OCI-LY7 (cell line): ENCODE measurements around the gene ABCD1. TPM values are rescaled to one million over a fixed set of nuclear protein-coding genes. Genes with fewer than 3 reads are reported as not detected.

Experiments used
- BruUV-seq: library from RNA; stranded (reverse); fragments of 400-500 nt; replicated peaks from 2 replicates; lab custom pipeline; 2021; lab: Mats Ljungman, UMichigan
- CTCF ChIA-PET: fragments of 300-600 bp; sonication (Branson Sonifier 250); formaldehyde crosslinking; loops from one replicate; lab custom pipeline; 2022; ENCODE audit warnings: antibody characterized with exemption; ENCODE audit not compliant: unreplicated experiment; lab: Charles Lee
- POLR2A ChIA-PET: fragments of 300-600 bp; sonication (Branson Sonifier 250); formaldehyde crosslinking; loops from one replicate; lab custom pipeline; 2022; ENCODE audit warnings: antibody characterized with exemption; lab: Charles Lee
- DNase-seq: peaks from one replicate; pipeline ENCODE4 v3.0.0-alpha.2; 2015; ENCODE audit warnings: low spot score
- H2AFZ ChIP-seq: fragments of 200-600 bp; sonication (generic), shearing (Covaris generic); 2 replicates; pipeline ENCODE4 v1.6.1; 2014; ENCODE audit warnings: mild to moderate bottlenecking, antibody characterized with exemption, low read length, moderate library complexity
- H3K27ac ChIP-seq: fragments of 200-600 bp; sonication (generic); 2 replicates; pipeline ENCODE4 v1.5.1; 2014; ENCODE audit warnings: mixed run types, low read depth, mild to moderate bottlenecking, moderate library complexity, low read length, inconsistent platforms; ENCODE audit not compliant: poor library complexity, severe bottlenecking
- H3K36me3 ChIP-seq: fragments of 200-600 bp; sonication (generic); 2 replicates; pipeline ENCODE4 v1.6.1; 2014; ENCODE audit warnings: mild to moderate bottlenecking, antibody characterized with exemption, low read length, moderate library complexity, mixed read lengths; ENCODE audit not compliant: insufficient read depth
- H3K4me1 ChIP-seq: fragments of 200-600 bp; sonication (generic); 2 replicates; pipeline ENCODE4 v1.5.1; 2014; ENCODE audit warnings: mild to moderate bottlenecking, low read length; ENCODE audit not compliant: insufficient read depth, poor library complexity, severe bottlenecking
- H3K4me2 ChIP-seq: fragments of 200-600 bp; sonication (generic); 2 replicates; pipeline ENCODE4 v1.6.1; 2014; ENCODE audit warnings: mild to moderate bottlenecking, low read length
- H3K4me3 ChIP-seq: fragments of 200-600 bp; sonication (generic); 2 replicates; pipeline ENCODE4 v1.5.1; 2014; ENCODE audit warnings: mild to moderate bottlenecking, low read depth, low read length; ENCODE audit not compliant: poor library complexity, severe bottlenecking
- H3K79me2 ChIP-seq: fragments of 200-600 bp; sonication (generic); 2 replicates; pipeline ENCODE4 v1.6.1; 2016; ENCODE audit warnings: low read depth, mild to moderate bottlenecking, low read length, moderate library complexity, mixed read lengths; ENCODE audit not compliant: insufficient read depth
- H3K9me2 ChIP-seq: fragments of 200-600 bp; sonication (generic); 2 replicates; pipeline ENCODE4 v1.6.1; 2016; ENCODE audit warnings: mild to moderate bottlenecking, low read length, mixed read lengths; ENCODE audit not compliant: insufficient read depth
- H3K9me3 ChIP-seq: fragments of 200-600 bp; sonication (generic); 2 replicates; pipeline ENCODE4 v1.6.1; 2014; ENCODE audit warnings: mild to moderate bottlenecking, mixed run types, low read length, mixed read lengths
- H4K20me1 ChIP-seq: fragments of 200-600 bp; sonication (generic); 2 replicates; pipeline ENCODE4 v1.6.1; 2014; ENCODE audit warnings: mild to moderate bottlenecking, antibody characterized with exemption, low read length, moderate library complexity, mixed read lengths; ENCODE audit not compliant: insufficient read depth
- EZH2phosphoT487 ChIP-seq: fragments of 200-600 bp; sonication (generic); IDR thresholded peaks from 2 replicates; pipeline ENCODE4 v1.6.1; 2018; ENCODE audit warnings: low read depth, borderline replicate concordance, mild to moderate bottlenecking, mixed run types, antibody characterized with exemption, low read length, moderate library complexity, mixed read lengths
- intact Hi-C: fragments of 100-400 bp; cut with micrococcal nuclease; formaldehyde crosslinking; loops from one replicate; pipeline ENCODE4 v1.10.0; 2022; ENCODE audit not compliant: unreplicated experiment
- total RNA-seq, 2 experiments: library from RNA; depleted of rRNA in 1 of 2; stranded (reverse); fragments of >200 nt in 1 of 2; shearing (Covaris generic) in 1 of 2; gene quantifications; 2 replicates each; pipeline ENCODE4 v1.2.3, GENCODE V29; 2014 to 2022
- TF ChIP-seq, protein P1 (sequence below): fragments of 200-600 bp; sonication (generic); conservative IDR thresholded peaks from 2 replicates; pipeline ENCODE4 v1.5.1; 2014; ENCODE audit warnings: mild to moderate bottlenecking, antibody characterized with exemption, low read length, moderate library complexity, mixed read lengths

ABCD1 gene
- total RNA-seq, 2 experiments from 2014 or later: 6.9 to 8.8 TPM

DNA sequence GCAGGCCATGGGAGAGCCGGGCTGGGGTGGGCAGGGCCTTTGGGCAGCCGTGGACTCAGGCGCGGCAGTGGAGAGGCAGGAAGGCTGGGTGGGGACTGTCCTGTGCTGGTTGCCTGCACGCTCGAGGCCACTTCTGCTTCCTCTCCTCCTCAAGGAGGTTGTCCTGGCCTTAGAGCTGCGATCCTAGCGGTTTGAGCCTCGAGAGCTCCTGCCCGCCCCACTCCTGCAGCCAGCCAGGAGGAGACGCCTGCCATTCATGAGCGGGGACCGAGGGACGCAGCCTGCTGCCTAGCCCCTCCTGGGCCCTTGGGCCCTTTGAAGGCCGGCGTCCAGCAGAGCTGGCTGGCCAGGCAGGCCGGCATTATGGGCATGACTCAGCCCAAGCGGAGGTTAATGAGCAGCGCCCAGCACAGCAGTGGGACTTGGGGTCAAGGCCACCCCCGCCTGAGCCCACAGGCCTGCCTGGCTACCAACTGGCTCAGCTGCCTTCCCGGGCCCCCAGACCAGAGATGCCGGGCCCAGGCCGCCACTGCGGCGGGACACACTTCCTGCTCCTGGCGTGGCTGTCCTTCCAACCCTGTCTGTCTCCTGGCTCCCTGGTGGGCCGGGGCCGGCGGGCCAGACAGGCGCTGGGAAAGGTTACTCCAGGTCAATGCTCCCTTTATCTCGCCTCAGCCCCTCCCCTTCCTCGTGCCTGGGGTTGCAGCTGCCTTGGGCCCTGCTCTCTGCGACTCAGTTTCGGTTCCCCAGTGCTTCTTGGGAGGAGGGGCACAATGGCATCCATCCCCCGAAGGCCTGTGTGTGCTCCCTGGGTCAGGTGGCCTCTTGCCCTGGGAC, 1.8 kb downstream of the ABCD1 start:
- Histone ChIP-seq H3K9me2 (no peaks in the 10 kb centered on the region), H3K9me3 (no peaks in the 10 kb centered on the region), H3K4me1 (peaks cover 50% of the 10 kb centered on the region), H3K4me2 (peak overlapping the region; percentile 74), H3K79me2 (peaks cover 22% of the 10 kb centered on the region; the same call in 1 of the 2 replicates), H3K27ac (peak overlapping the region; percentile 73), H3K36me3 (peaks cover 13% of the 10 kb centered on the region), H2AFZ (no peak overlapping the region; the same call in 1 of the 2 replicates), H3K4me3 (peak overlapping the region; percentile 54), H4K20me1 (no peaks in the 10 kb centered on the region)
- TF ChIP-seq EZH2phosphoT487: no peak
- TF ChIP-seq, protein P1, sequence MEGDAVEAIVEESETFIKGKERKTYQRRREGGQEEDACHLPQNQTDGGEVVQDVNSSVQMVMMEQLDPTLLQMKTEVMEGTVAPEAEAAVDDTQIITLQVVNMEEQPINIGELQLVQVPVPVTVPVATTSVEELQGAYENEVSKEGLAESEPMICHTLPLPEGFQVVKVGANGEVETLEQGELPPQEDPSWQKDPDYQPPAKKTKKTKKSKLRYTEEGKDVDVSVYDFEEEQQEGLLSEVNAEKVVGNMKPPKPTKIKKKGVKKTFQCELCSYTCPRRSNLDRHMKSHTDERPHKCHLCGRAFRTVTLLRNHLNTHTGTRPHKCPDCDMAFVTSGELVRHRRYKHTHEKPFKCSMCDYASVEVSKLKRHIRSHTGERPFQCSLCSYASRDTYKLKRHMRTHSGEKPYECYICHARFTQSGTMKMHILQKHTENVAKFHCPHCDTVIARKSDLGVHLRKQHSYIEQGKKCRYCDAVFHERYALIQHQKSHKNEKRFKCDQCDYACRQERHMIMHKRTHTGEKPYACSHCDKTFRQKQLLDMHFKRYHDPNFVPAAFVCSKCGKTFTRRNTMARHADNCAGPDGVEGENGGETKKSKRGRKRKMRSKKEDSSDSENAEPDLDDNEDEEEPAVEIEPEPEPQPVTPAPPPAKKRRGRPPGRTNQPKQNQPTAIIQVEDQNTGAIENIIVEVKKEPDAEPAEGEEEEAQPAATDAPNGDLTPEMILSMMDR: no peak
- no TSS peak for BruUV-seq
- POLR2A ChIA-PET: interaction anchor here (1.5 kb wide), 1 partner anchor 9 kb away, joined by 4 read pairs; no protein-coding TSS in a partner anchor
- CTCF ChIA-PET: no interaction called here
- peak; percentile 86 for DNase-seq
- intact Hi-C loops: no loop called here

DNA sequence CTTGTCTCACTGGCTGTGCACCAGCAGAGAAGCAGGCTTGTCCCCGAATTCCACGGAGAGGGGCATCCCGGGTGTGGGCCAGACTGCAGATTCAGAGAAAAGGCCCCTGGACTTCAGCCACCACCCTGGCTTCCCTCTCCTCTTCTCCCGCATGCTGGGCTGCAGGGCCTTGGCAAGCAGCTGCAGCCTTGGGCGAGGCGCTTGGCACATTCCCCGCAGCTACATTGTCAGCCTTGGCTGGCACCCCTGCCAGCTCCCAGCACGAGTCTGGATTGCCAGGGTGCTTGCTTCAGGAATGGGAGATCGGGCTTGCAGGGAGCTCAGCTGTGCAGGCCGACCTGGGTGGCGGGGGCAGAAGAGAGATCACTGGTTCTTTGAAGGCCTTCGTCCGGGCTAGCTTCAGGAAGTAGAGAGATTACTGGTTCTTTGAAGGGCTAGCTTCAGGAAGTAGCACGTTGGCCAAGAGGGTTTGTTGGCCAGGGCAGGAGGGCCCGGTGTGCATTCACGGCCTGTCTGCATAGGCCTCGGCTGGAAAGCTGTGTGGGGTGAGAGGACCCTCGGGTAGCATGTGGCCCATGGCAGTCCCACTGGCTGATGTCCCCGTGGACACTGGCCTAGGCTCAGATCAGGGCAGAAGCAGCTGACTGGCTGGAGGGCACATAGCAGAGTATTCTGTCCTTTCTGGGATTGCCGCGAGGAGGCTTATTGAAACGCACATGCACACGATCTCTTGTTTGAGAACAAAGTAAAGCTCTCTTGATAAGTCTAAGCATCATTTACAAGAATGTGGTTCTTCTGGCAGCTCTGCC, 2.7 kb downstream of the ABCD1 start:
- Histone ChIP-seq H3K4me1 (peaks cover 45% of the 10 kb centered on the region), H3K4me2 (peak overlapping the region; percentile 74), H3K4me3 (peak overlapping the region; percentile 54), H2AFZ (peak overlapping the region; percentile 15; the same call in 1 of the 2 replicates), H3K9me2 (no peaks in the 10 kb centered on the region), H3K27ac (peak overlapping the region; percentile 73), H3K79me2 (peaks cover 14% of the 10 kb centered on the region; the same call in 1 of the 2 replicates), H4K20me1 (no peaks in the 10 kb centered on the region), H3K36me3 (peaks cover 6% of the 10 kb centered on the region), H3K9me3 (no peaks in the 10 kb centered on the region)
- intact Hi-C loops: no loop called here
- no TSS peak for BruUV-seq
- CTCF ChIA-PET: no interaction called here
- no peak for TF ChIP-seq EZH2phosphoT487
- TF ChIP-seq, protein P1: no peak
- peak; percentile 41 for DNase-seq
- POLR2A ChIA-PET: interaction anchor here (0.5 to 1.5 kb wide), 3 partner anchors 8 to 34 kb away, joined by 3 to 5 read pairs (median 4); no protein-coding TSS in a partner anchor
